ENCODE measurements around the gene MINDY4. TPM values are rescaled to one million over a fixed set of nuclear protein-coding genes. Genes with fewer than 3 reads are reported as not detected.

MINDY4 gene
- total and polyA plus RNA-seq, 2 donors (not counting 1 experiment from before 2014, with no cell fraction given): 6.1 to 6.3 TPM

DNA sequence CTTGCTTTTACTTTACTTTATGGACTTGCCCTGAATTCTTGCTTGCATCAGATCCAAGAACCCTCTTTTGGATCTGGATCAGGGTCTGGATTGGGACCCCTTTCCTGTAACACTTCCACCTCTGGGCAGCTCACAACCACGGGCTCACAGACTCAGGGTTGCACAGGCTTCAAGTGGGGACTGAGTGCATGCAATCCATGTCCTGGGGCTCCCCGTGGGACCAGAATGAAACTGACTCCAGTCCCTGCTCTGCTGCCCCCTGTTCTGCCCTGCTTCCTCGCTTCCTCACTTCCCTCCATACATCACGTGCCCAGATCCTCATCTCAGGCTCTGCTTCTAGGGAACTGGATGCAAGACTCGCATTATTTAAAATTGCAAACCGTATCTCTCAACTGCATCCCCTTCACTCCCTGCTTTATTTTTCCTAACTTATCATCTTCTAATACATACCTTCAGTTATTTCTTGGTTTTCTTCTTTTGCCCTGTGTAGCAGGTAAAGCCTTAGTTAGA, 42.6 kb upstream of the MINDY4 start:
- no peaks in the 10 kb centered on the region for H3K36me3 ChIP-seq (ENCODE audit: control insufficient read depth, insufficient read depth, low read length)
- no peak overlapping the region for H3K9ac ChIP-seq (ENCODE audit: insufficient read depth, low read length)
- H3K4me3 ChIP-seq (replicated peaks in 1 of 4; ENCODE audit: control extremely low read depth in 1 of 4, insufficient read depth in 1 of 4, low read depth in 3 of 4, low read length in 4 of 4): no peak overlapping the region
- no peak overlapping the region for H3K4me2 ChIP-seq (ENCODE audit: extremely low read depth, insufficient read depth, low read length)
- no peaks in the 10 kb centered on the region for H3K4me1 ChIP-seq (ENCODE audit: control insufficient read depth, extremely low read depth, insufficient read depth, low read length)
- no peak overlapping the region for H2AFZ ChIP-seq (ENCODE audit: low read length)
- no peak overlapping the region for H3K27ac ChIP-seq (ENCODE audit: insufficient read depth, low read length)
- H3K79me2 ChIP-seq (ENCODE audit: control insufficient read depth, insufficient read depth, low read length): no peaks in the 10 kb centered on the region
- H3K9me3 ChIP-seq (ENCODE audit: control insufficient read depth, insufficient read depth, low read depth, low read length): no peaks in the 10 kb centered on the region
- no peak for DNase-seq (ENCODE audit: low read depth in 2 of 2)
- H3K27me3 ChIP-seq (ENCODE audit: control insufficient read depth, insufficient read depth, low read length): peaks cover 16% of the 10 kb centered on the region
- no peaks in the 10 kb centered on the region for H4K20me1 ChIP-seq (ENCODE audit: control insufficient read depth, extremely low read depth, insufficient read depth, low read length)
- TF ChIP-seq, protein P1, sequence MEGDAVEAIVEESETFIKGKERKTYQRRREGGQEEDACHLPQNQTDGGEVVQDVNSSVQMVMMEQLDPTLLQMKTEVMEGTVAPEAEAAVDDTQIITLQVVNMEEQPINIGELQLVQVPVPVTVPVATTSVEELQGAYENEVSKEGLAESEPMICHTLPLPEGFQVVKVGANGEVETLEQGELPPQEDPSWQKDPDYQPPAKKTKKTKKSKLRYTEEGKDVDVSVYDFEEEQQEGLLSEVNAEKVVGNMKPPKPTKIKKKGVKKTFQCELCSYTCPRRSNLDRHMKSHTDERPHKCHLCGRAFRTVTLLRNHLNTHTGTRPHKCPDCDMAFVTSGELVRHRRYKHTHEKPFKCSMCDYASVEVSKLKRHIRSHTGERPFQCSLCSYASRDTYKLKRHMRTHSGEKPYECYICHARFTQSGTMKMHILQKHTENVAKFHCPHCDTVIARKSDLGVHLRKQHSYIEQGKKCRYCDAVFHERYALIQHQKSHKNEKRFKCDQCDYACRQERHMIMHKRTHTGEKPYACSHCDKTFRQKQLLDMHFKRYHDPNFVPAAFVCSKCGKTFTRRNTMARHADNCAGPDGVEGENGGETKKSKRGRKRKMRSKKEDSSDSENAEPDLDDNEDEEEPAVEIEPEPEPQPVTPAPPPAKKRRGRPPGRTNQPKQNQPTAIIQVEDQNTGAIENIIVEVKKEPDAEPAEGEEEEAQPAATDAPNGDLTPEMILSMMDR (conservative IDR thresholded peaks at IDR 0.05 in 1 of 2, IDR thresholded peaks at IDR 0.05 in 1 of 2; ENCODE audit: low read depth in 1 of 2, low read length in 2 of 2): no peak
- no peak for TF ChIP-seq EZH2 (IDR thresholded peaks at IDR 0.05; ENCODE audit: low read length, missing control alignments)

DNA sequence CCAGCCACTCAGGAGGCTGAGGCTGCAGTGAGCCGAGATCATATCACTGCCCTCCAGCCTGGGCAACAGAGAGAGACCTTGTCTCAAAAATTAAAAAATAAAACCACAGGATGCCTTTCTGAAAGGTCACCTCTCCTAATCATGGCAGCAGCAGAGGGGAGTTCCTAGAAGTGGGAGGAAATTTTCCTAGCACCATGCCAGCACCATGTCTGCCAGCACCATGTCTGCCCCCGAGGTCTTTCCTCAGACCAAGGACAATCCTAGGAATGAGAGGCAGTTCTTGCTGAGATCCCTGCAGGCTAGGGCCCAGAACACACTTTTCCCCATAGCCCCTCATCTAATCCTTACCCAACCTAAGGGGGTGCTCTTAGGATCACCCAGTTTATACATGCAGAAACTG, 41.6 kb upstream of the MINDY4 start:
- Histone ChIP-seq H3K36me3 (ENCODE audit: control insufficient read depth, insufficient read depth, low read length) (no peaks in the 10 kb centered on the region), H3K9me3 (ENCODE audit: control insufficient read depth, insufficient read depth, low read depth, low read length) (no peaks in the 10 kb centered on the region), H3K4me1 (ENCODE audit: control insufficient read depth, extremely low read depth, insufficient read depth, low read length) (no peaks in the 10 kb centered on the region), H4K20me1 (ENCODE audit: control insufficient read depth, extremely low read depth, insufficient read depth, low read length) (no peaks in the 10 kb centered on the region), H3K4me3 (replicated peaks in 1 of 4; ENCODE audit: control extremely low read depth in 1 of 4, insufficient read depth in 1 of 4, low read depth in 3 of 4, low read length in 4 of 4) (no peak overlapping the region), H3K27ac (ENCODE audit: insufficient read depth, low read length) (no peak overlapping the region), H3K27me3 (ENCODE audit: control insufficient read depth, insufficient read depth, low read length) (peaks cover 16% of the 10 kb centered on the region), H3K9ac (ENCODE audit: insufficient read depth, low read length) (no peak overlapping the region), H3K4me2 (ENCODE audit: extremely low read depth, insufficient read depth, low read length) (no peak overlapping the region), H2AFZ (ENCODE audit: low read length) (no peak overlapping the region), H3K79me2 (ENCODE audit: control insufficient read depth, insufficient read depth, low read length) (no peaks in the 10 kb centered on the region)
- DNase-seq (ENCODE audit: low read depth in 2 of 2): no peak
- TF ChIP-seq, protein P1 (conservative IDR thresholded peaks at IDR 0.05 in 1 of 2, IDR thresholded peaks at IDR 0.05 in 1 of 2; ENCODE audit: low read depth in 1 of 2, low read length in 2 of 2): no peak
- TF ChIP-seq EZH2 (IDR thresholded peaks at IDR 0.05; ENCODE audit: low read length, missing control alignments): no peak

DNA sequence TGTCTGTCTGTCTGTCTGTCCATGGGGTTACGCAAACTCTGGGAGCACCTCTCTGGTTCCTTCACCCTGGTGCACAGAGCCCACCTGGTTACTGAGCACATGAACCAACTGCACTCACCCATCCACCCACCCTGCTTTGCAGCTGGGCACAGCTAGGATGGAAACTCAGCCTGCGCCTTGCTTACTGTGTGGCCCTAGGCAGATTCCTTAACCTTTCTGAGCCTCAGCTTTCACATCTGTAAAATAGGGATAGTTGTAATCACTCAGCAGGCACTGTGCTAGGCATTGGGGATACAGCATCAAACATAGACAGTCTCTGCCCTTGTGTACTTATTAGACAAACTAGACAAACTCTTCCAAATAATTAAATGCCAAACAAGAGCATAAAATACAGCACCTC, 41.1 kb upstream of the MINDY4 start:
- no peaks in the 10 kb centered on the region for H3K36me3 ChIP-seq (ENCODE audit: control insufficient read depth, insufficient read depth, low read length)
- H3K27me3 ChIP-seq (ENCODE audit: control insufficient read depth, insufficient read depth, low read length): peaks cover 14% of the 10 kb centered on the region
- H3K4me3 ChIP-seq (replicated peaks in 1 of 4; ENCODE audit: control extremely low read depth in 1 of 4, insufficient read depth in 1 of 4, low read depth in 3 of 4, low read length in 4 of 4): no peak overlapping the region

More for the DNA sequence above, 41.1 kb upstream of the MINDY4 start:
- H3K9ac ChIP-seq (ENCODE audit: insufficient read depth, low read length): no peak overlapping the region
- H3K4me1 ChIP-seq (ENCODE audit: control insufficient read depth, extremely low read depth, insufficient read depth, low read length): no peaks in the 10 kb centered on the region
- no peak for DNase-seq (ENCODE audit: low read depth in 2 of 2)
- H3K79me2 ChIP-seq (ENCODE audit: control insufficient read depth, insufficient read depth, low read length): no peaks in the 10 kb centered on the region
- H3K9me3 ChIP-seq (ENCODE audit: control insufficient read depth, insufficient read depth, low read depth, low read length): no peaks in the 10 kb centered on the region
- no peak overlapping the region for H3K4me2 ChIP-seq (ENCODE audit: extremely low read depth, insufficient read depth, low read length)
- H2AFZ ChIP-seq (ENCODE audit: low read length): no peak overlapping the region
- no peak for TF ChIP-seq EZH2 (IDR thresholded peaks at IDR 0.05; ENCODE audit: low read length, missing control alignments)
- TF ChIP-seq, protein P1 (conservative IDR thresholded peaks at IDR 0.05 in 1 of 2, IDR thresholded peaks at IDR 0.05 in 1 of 2; ENCODE audit: low read depth in 1 of 2, low read length in 2 of 2): no peak
- H4K20me1 ChIP-seq (ENCODE audit: control insufficient read depth, extremely low read depth, insufficient read depth, low read length): no peaks in the 10 kb centered on the region
- no peak overlapping the region for H3K27ac ChIP-seq (ENCODE audit: insufficient read depth, low read length)
